PFSK-1 (cell line): Measurements from ENCODE around the gene PCED1B.

Experiments
- POLR2AphosphoS5 ChIP-seq: IDR thresholded peaks from 2 replicates; pipeline ENCODE4 v1.6.1; 2012; ENCODE audit warnings: low read depth, mild to moderate bottlenecking, control low read depth, low read length, moderate library complexity
- TAF1 ChIP-seq: IDR thresholded peaks from 2 replicates; pipeline ENCODE4 v1.6.1; 2012; ENCODE audit warnings: low read length, control low read depth, borderline replicate concordance; ENCODE audit not compliant: insufficient read depth

DNA sequence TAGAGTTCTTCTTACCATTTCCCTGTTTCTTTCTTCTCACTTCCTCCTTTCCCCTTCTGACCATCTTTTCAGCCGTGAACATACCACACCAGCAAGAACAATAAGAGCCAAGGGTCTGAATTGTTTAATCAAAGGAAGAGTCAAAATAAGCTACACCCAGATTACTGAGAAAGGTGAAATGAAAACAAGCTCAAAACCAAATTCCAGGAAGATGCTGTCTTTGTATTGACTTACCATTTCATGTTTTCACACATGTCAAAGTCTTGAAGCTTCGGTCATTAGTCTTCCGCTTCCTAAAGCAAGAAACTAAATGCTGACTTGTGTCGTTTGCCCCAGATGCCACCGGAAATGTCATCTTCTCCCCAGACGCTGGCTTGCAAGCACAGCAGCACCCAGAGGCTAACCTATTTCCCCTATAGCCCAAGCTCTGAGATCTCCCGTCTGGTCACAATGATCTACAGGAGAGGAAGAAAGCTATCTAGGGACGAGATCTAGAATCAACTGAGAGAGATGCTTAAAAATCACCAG, 136.8 kb downstream of the PCED1B start:
- TF ChIP-seq TAF1 (no peak), POLR2AphosphoS5 (no peak)
